Mononuclear cell (primary cell): Measurements from ENCODE around the gene OR5D18. TPM values are rescaled to one million over a fixed set of nuclear protein-coding genes. Genes with fewer than 3 reads are reported as not detected.

Experiments
- total RNA-seq: library from RNA; depleted of rRNA; stranded (reverse); fragments of >200 nt; gene quantifications from one replicate; pipeline ENCODE4 v1.2.3, GENCODE V29; 2012

Gene OR5D18
- total RNA-seq, 1 donor = not detected

Other genes starting within 250 kb of the OR5D18 start
- gene OR4C16, start 247.5 kb upstream of the OR5D18 start, total RNA-seq = not detected
- gene OR4C11, start 212.0 kb upstream of the OR5D18 start, total RNA-seq = not detected
- not detected for gene OR4P4, start 184.5 kb upstream of the OR5D18 start, total RNA-seq
- gene OR4S2, start 171.3 kb upstream of the OR5D18 start, total RNA-seq = not detected
- gene OR4C6, start 157.4 kb upstream of the OR5D18 start, total RNA-seq = 0.21 TPM
- gene OR5D13, start 46.2 kb upstream of the OR5D18 start, total RNA-seq = not detected
- gene OR5D14, start 24.1 kb upstream of the OR5D18 start, total RNA-seq = not detected
- gene OR5L1, start 8.3 kb upstream of the OR5D18 start, total RNA-seq = not detected
- not detected for gene OR5L2, start 7.6 kb downstream of the OR5D18 start, total RNA-seq
- not detected for gene OR5D16, start 19.1 kb downstream of the OR5D18 start, total RNA-seq
- gene TRIM51, start 63.7 kb downstream of the OR5D18 start, total RNA-seq = not detected
- gene OR5W2, start 95.0 kb downstream of the OR5D18 start, total RNA-seq = not detected
- gene OR5I1, start 116.8 kb downstream of the OR5D18 start, total RNA-seq = not detected
- not detected for gene OR10AG1, start 150.3 kb downstream of the OR5D18 start, total RNA-seq
- not detected for gene OR5F1, start 175.0 kb downstream of the OR5D18 start, total RNA-seq
- gene OR5AS1, start 208.0 kb downstream of the OR5D18 start, total RNA-seq = 0.10 TPM